Measurements from ENCODE around the gene AAR2. TPM values are rescaled to one million over a fixed set of nuclear protein-coding genes. Genes with fewer than 3 reads are reported as not detected.

Gene AAR2
- total RNA-seq, 2 donors from 2014 or later, result 16.3 to 19.4 TPM

GRCh38 chr20:36277546-36277945 lies 41.3 kb downstream of the AAR2 start:
- no peak overlapping the region for H3K4me3 ChIP-seq
- H3K9me3 ChIP-seq, result no peaks in the 10 kb centered on the region
- H3K27ac ChIP-seq, result no peak overlapping the region
- no peaks in the 10 kb centered on the region for H3K27me3 ChIP-seq
- WGBS, 2 donors, result 48 to 55% methylated on average over 5 to 9 of the region's 9 CpGs
- intact Hi-C loops (cut with DNase I), result no loop called here
- H3K36me3 ChIP-seq (replicated peaks in 1 of 2; ENCODE audit: insufficient read depth in 1 of 2, low read depth in 2 of 2), result no peaks in the 10 kb centered on the region
- no peaks in the 10 kb centered on the region for H3K4me1 ChIP-seq
- ATAC-seq, result no peak
- no peak for TF ChIP-seq POLR2A (IDR thresholded peaks at IDR 0.05)
- no peak for TF ChIP-seq CTCF (IDR thresholded peaks at IDR 0.05)
- no peak for DNase-seq

DNA sequence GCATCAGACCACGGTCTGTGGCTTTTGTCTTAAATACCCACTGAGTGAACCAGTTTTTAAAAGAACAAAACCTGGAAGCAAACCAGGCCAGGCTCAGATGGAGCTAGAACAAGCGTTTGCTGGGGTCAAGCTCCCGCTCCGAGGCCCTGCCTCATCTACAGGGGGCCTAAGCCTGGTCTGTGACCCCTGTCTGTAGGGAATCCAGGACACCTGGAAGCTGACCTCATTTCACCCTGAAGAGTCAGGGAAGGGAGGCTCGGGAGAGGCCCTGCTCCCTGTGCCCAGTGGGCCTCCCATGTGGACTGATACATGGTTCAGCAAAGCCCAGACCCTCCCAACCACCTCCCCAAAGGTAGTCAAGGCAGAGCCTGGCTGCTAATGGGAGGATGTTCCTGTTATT lies 43.1 kb downstream of the AAR2 start:
- no peak for DNase-seq
- Histone ChIP-seq H3K27me3 (no peaks in the 10 kb centered on the region), H3K4me1 (no peaks in the 10 kb centered on the region), H3K9me3 (no peaks in the 10 kb centered on the region), H3K4me3 (no peak overlapping the region), H3K27ac (no peak overlapping the region), H3K36me3 (replicated peaks in 1 of 2; ENCODE audit: insufficient read depth in 1 of 2, low read depth in 2 of 2) (no peaks in the 10 kb centered on the region)
- WGBS, 2 donors, result 83 to 96% methylated on average over 4 to 5 of the region's 5 CpGs
- TF ChIP-seq CTCF (IDR thresholded peaks at IDR 0.05) (no peak), POLR2A (IDR thresholded peaks at IDR 0.05) (no peak)
- ATAC-seq, result no peak
- intact Hi-C loops (cut with DNase I), result no loop called here

DNA sequence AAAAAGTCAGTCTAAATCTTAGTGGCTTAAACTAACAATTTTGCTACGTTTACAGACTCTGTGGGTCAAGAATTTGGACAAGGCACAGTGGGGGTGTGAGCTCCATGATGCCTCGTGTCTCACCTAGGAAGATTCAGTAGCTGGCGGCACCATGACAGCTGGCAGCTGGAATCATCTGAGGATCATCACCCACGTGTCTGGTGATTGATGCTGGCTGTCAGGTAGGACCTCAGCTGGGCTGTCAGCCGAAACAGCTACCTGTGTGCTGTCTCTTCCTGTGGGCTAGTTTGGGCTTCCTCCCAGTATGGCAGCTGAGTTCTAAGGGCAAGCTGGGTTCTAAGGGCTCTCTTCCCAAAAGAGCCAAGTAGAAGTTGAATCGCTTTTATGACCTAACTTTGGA lies 43.5 kb downstream of the AAR2 start:
- TF ChIP-seq POLR2A (IDR thresholded peaks at IDR 0.05), result no peak
- no peak for TF ChIP-seq CTCF (IDR thresholded peaks at IDR 0.05)
- no peaks in the 10 kb centered on the region for H3K9me3 ChIP-seq
- H3K27ac ChIP-seq, result no peak overlapping the region
- WGBS, 2 donors, result 73 to 82% methylated on average over 5 to 6 of the region's 6 CpGs
- ATAC-seq (no peak), DNase-seq (no peak)
- H3K36me3 ChIP-seq (replicated peaks in 1 of 2; ENCODE audit: insufficient read depth in 1 of 2, low read depth in 2 of 2), result no peaks in the 10 kb centered on the region
- H3K4me3 ChIP-seq, result no peak overlapping the region
- intact Hi-C loops (cut with DNase I), result no loop called here
- no peaks in the 10 kb centered on the region for H3K4me1 ChIP-seq
- H3K27me3 ChIP-seq, result no peaks in the 10 kb centered on the region

DNA sequence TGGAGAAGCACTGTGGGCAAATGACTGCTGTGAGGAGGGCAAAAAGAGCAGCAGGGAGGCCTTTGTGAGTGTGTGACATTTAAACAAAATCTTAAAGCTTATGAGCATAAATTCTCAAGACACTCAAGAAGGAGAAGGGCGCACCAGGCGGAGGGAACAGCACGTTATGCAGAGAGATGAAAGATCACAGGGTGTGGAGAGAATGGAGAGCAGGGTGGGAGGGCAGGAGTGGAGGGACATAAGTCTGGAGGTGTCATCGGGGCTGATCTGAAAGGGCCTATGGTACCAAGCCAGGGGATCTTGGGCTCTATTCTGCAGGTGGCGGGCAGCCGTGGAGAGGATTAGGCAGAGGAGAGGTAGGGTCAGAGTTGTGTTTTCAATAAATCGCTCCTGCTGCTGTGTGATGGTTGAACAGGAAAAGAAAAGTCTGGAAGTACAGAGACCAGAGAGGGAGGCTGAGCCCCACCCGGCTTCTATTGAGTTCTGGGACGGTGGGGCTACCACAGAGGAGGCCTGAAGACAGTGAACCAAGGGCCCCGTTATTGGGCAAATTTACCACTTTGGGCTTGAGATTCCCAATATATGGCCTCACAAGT lies 45.6 kb downstream of the AAR2 start:
- TF ChIP-seq POLR2A (IDR thresholded peaks at IDR 0.05), result no peak
- TF ChIP-seq CTCF (IDR thresholded peaks at IDR 0.05), result no peak
- H3K9me3 ChIP-seq, result no peaks in the 10 kb centered on the region
- DNase-seq, result no peak
- no peaks in the 10 kb centered on the region for H3K4me1 ChIP-seq
- H3K27me3 ChIP-seq, result no peaks in the 10 kb centered on the region
- no peak overlapping the region for H3K27ac ChIP-seq
- H3K36me3 ChIP-seq (replicated peaks in 1 of 2; ENCODE audit: insufficient read depth in 1 of 2, low read depth in 2 of 2), result no peaks in the 10 kb centered on the region
- ATAC-seq, result no peak
- H3K4me3 ChIP-seq, result no peak overlapping the region
- WGBS, 2 donors, result 79 to 86% methylated on average over 10 of the region's 10 CpGs
- intact Hi-C loops (cut with DNase I), result no loop called here

DNA sequence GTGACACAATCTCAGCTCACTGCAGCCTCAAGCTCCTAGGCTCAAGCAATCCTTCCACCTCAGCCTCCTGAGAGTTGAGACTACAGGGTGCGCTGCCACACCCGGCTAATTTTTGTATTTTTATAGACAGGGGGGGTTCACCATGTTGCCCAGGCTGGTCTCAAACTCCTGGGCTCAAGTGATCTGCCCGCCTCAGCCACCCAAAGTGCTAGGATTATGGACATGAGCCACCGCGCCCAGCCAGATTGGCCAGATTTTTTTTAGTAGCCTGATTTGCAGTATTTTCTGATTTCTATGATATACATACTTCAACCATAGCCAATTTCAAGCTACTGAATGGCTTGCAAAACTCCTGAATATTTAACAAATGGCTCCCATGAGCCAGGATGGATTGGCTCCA lies 48.5 kb downstream of the AAR2 start:
- TF ChIP-seq POLR2A (IDR thresholded peaks at IDR 0.05) (no peak), CTCF (IDR thresholded peaks at IDR 0.05) (no peak)
- Histone ChIP-seq H3K27ac (no peak overlapping the region), H3K27me3 (no peaks in the 10 kb centered on the region), H3K9me3 (no peaks in the 10 kb centered on the region), H3K36me3 (replicated peaks in 1 of 2; ENCODE audit: insufficient read depth in 1 of 2, low read depth in 2 of 2) (no peaks in the 10 kb centered on the region), H3K4me3 (no peak overlapping the region), H3K4me1 (no peaks in the 10 kb centered on the region)
- intact Hi-C loops (cut with DNase I), result no loop called here
- WGBS, 2 donors, result 74 to 80% methylated on average over 5 of the region's 5 CpGs
- DNase-seq (no peak), ATAC-seq (no peak)

All from body of pancreas (tissue), 4 donors.